ENCODE measurements around the gene MKRN2.
A peak's percentile ranks its signal among the peaks of the same experiment; 100 is the strongest.

The MKRN2 gene

DNA sequence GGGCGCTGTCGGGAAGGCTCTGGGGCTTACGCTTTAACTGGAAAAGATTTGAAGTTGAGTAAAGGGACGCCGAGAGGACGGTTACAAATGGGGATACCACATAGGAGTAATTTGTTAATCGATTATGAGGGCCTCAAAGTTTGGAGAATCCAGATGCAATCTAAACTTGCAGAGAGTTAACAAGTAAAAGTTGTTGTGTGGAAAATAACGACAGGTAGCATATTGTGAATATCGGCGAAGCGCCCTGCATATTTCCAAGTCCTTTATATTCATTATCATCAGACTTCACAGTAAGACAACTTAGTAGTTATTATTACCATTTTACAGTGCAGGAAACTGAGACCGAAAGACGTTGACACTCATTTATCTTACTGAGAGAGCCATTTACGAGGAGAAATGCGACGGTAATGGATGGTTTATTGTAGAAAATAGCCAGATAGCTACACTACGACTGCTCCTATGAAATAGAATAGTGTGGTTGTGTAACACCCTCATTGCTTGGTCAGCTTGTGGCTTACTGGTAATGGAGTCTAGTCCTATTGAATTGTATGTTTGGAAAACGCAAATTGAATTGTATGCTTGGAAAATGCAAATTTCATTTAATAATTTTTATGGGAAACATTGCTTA is 700 bp downstream of the MKRN2 start:
- peak; percentile 14 for DNase-seq

DNA sequence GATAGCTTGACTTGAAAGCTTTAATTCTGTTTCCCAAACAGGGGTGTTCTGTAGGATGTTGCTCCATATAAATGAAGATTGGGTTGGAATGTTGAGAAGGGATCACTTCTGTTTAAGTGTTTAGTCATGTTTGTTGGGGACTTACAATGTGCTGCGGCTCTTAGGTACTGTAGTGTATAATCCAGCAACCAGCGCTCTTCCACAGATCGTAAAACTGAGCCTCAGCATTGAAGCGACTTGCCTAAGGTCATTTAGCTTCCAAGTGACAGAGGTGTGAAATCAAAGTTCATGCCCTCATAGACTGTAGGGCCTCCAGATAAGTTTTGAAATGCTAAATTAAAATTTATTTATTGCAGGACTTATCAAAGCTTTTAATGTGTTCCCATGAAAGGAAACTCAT is 1.8 kb downstream of the MKRN2 start:
- DNase-seq = no peak

DNA sequence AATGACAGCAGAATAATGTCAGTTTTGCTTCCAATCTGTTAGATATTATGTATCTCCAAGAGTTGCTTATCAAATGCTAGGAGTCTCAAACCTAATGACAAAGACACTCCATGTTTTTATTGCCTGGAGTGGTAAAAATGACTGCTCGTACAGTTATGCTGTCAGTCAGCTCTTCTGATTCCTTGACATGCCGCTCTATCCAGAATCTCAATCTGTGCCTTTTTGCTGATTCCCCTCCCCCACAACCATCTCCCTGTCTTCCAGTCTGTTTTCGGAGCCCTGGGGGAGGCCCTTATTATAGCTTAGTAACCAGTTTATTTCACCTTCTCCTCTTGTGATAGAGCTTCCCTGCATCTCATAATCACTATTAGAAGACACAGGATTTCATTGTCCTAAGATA is 2.6 kb downstream of the MKRN2 start:
- no peak for DNase-seq

DNA sequence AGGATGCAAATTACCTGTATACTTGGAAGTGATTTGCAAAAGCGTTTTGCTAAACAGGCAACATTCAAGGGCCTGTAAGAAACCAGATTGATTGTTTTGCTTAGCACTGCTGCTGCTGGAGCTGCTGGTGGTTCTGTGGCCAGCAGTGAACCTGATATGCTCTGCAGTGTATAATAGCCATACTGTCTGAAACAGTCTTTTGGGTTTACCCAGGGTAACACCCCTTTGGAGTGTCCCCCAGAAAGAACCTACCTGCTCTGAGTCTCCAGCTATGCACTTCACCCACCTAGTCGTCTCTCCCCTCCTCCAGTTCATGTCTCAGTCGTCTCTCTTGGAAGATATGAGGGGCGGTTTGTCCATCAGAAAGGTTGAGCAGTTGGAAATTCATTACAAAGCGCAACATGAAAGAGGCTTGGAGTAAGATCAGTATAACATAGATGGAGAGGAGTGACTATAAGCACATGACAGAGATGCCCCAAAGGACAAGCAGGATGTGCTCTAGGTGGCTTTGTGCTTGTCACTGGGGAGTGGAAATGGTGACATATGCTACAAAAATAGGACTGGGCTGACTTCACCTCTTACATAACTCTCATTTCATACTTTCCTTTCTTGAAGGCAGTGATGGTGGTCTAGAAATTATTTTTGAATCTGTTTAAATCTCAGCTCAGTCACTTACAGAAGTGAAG is 3.8 kb downstream of the MKRN2 start:
- DNase-seq = no peak

DNA sequence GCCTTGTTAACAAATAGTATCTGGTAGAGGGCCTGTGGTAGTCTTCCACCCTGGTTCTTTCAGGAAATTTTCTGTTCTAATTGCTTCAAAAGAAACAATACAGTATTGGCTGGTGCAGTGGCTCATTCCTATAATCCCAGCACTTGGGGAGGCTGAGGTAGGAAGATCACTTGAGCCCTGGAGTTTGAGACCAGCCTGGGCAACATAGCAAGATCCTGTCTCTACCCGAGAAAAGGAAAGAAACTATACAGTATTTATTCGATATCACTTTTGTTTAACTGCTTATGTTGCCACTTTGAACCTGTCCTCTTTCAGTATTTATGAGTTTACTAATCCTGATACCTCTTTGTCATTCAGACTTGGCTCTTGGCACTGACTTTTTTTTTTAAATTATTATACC is 4.5 kb downstream of the MKRN2 start:
- DNase-seq = no peak

DNA sequence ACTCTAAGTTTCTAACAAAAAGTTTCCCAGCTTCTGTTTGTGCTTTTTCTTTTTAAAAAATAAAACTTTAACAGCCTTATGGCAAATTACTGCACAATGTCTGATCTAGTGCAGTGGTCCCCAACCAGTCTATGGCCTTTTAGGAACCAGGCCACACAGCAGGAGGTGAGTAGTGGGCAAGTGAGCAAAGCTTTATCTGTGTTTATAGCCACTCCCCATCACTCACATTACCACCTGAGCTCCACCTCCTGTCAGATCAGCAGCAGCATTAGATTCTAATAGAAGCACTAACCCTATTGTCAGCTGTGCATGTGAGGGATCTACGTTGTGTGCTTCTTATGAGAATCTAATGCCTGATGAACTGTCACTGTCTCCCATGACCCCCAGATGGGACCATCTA is 5.6 kb downstream of the MKRN2 start:
- no peak for DNase-seq

DNA sequence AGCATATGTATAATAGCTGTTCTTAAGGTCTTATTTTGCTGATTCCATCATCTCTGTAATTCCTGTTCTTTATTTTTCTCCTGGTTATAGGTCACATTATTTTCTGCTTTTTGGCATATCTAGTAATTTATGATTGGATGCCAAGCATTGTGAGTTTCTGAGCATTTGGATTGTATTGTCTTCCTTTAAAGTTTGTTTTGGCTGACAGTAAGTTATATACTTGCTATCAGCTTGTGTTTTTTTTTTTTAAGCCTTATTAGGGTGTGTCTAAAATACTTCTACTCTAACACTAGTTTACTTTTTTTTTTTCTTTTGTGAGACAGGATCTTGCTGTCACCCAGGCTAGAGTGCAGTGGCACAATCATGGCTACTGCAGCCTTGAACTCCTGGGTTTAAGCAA is 10.1 kb downstream of the MKRN2 start:
- no peak for DNase-seq

DNA sequence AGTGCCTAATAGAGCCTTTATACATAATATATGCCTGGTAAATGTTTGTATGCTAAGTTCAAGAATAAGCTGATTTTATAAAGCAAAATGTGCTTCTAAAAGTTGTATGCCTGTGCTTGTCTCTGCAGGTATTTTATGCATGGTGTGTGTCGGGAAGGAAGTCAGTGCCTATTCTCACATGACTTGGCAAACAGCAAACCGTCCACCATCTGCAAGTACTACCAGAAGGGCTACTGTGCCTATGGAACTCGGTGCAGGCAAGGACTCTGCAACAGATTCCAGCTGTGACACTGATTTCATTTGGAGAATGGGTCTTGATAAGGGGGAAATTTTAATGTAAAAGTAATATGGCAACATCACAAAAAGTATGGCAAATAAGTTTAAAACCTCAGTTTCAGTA is 11.9 kb downstream of the MKRN2 start:
- DNase-seq = no peak

DNA sequence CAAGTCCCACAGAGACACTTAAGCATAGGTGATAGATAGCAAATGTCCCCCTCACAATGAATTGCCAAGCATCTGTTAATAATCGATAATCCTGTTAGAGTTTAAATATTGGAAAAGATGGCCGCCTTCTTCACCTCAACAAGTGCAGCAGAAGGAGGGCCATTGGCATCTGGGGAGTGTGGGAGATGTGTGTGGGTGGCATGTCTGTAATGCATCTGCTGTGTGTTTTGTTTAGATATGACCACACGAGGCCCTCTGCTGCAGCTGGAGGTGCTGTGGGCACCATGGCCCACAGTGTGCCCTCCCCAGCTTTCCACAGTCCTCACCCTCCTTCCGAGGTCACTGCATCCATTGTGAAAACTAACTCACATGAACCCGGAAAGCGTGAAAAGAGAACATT is 12.9 kb downstream of the MKRN2 start:
- DNase-seq = no peak

DNA sequence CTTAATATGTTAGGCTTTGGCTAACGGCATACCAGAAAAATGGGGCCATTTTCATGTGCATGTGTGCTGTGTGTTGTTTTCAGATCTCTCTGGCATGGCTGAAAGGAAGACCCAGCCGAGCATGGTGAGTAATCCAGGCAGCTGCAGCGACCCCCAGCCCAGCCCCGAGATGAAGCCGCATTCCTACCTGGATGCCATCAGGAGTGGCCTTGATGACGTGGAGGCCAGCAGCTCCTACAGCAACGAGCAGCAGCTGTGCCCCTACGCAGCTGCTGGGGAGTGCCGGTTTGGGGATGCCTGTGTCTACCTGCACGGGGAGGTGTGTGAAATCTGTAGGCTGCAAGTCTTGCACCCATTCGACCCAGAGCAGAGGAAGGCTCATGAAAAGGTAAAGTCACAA is 15.1 kb downstream of the MKRN2 start:
- DNase-seq = no peak

DNA sequence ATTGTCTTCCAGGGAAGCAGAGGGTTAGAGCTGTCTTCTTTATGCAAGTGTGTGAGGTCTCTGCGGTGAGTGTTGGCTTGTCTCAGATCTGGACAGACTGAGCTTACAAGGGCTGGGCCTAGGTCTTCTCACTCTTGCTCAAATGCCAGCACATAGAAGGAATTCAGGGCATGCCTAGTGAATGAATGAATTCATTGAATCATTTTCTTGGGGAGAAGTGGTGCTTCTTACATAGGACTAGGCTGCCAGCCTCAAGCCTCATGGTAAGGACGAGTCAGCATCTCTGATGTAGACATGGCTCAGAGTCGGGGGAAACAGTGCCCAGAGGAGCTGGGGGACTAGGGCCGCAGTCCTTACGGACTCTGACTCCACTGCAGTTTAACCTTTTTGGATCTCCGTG is 17.2 kb downstream of the MKRN2 start:
- no peak for DNase-seq

DNA sequence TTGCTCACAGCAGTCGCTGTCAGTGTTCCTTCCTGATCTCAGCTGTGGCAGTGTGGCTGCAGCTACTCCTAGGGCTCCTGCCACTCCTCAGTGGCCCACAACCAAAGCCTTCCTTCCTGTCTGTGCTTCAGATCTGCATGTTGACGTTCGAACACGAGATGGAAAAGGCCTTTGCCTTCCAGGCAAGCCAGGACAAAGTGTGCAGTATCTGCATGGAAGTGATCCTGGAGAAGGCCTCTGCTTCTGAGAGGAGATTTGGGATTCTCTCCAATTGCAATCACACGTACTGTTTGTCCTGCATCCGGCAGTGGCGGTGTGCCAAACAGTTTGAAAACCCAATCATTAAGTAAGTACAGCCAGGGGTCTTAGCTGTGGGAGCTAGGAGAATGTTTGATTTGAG is 17.8 kb downstream of the MKRN2 start:
- no peak for DNase-seq

DNA sequence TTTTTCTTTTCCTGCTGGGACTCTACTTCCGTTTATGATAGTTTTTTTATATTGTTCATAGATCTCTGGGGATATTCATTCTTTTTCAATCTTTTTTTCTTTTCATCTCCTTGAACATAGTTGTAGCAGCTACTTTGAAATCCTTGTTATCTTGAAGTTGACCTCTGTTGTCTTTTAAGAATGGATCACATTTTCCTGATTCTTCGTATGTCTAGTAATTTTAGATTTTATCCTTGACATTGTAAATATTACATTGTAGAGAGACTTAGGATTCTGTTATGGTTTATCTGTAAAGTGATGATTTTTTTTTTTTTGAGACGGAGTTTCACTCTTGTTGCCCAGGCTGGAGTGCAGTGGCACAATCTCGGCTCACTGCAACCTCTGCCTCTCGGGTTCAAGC is 20.5 kb downstream of the MKRN2 start:
- no peak for DNase-seq

DNA sequence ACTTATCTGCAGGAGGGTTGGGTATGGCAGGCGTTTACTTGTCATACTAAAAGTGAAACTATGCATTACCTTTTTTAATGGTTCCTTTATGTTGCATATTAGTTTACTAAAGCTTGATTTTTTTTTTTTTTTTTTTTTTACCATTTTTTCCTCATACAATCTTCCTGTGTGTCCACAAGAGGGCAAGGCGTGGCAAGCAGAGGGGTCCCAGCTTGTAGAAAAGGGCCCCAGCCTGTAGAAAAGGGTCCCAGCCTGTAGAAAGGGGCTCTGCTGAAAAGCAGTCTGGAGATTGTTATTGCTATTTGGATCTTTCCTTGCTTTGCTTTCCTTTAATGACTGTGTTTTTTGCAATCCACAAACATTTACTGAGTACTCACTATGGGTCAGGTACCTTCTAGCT is 21.9 kb downstream of the MKRN2 start:
- DNase-seq = no peak

DNA sequence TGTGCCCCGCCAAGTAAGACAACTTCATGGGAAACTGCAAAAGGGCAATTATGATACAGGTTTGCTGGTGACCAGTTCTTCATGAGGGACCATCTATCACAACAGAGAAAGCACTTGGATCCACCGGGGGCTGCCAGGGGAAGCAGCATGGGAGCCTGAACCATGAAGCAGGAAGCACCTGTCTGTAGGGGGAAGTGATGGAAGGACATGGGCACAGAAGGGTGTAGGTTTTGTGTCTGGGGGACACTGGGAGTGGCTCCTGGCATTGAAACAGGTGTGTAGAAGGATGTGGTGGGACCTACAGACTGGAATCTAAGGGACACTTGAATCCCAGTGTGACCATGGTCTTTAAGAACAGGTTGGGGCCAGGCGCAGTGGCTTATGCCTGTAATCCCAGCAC is 22.6 kb downstream of the MKRN2 start:
- no peak for DNase-seq

DNA sequence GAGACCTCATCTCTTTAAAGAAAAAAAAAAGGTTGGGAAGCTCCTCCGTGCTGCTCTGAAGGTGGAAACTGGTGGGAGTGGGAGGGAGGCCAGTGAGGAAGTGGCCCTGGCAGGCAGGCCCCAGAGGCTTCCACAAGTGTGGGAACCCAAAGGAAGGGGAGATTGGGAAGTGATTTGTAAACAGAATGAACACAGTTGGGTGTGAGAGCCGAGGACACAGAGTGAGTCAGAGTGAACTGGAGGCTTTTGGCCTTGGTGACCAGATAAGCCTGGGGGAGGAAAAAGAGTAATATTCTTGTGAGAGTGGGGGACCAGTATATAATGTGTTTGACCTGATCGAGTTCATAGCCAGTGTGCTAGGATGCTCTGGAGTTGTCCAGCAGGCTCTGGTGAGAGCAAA is 23.0 kb downstream of the MKRN2 start:
- no peak for DNase-seq

DNA sequence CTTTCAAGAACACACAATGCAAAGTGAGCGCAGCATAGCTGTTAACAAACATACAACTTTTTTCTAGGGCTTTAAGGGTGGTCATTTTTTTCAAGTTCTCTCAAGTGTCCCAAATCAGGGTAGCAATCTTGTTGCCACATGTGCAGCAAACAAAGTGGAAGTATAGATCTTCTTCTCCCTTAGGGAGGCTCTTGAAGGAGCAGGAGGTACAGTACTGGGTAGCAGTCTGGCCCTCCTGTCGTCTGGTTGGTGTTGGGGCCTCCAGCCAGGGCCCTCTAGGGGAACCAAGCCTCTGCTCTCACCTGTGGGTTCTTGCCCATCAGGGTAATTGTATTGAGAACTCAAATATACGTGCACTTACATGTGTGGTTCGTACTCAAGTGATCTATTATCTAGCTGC is 25.8 kb downstream of the MKRN2 start:
- DNase-seq = no peak

DNA sequence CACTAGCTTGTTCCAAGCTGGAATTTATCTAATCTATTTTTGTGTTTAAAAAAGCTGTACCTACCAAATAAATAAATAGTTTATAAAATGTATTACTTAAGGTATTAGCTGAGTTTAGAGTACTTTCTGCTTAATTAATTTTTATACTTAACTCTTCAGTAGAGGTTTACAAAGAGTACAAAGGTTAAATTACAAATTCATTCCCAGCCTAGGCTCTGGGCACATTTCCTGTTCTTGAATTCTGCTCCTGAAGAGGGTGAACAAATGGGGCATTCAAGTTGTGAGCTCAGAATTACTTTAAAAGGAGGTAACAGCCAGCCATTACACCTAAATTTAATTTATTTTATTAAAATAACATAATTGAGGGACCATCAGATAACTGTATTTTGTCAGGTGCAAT is 26.4 kb downstream of the MKRN2 start:
- no peak for DNase-seq

DNA sequence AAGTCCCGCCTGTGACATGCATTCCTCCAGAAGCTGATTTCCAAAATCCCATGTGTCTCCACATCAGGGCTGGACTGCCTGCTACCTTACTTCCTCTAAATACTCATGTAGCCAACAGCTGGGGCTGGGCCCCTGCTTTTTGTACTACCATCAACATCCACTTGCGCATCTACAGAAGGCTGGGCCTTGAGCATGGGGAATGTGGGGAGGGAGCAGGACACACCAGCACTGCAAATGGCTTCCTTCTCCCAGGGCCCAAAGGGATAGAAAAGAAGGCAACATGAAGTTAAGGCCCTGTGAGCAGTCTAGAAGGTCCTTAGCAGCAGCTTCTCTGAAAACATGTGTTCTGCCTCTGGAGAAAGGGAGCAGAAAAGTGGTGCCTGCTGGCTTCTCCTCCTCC is 27.2 kb downstream of the MKRN2 start:
- no peak for DNase-seq

DNA sequence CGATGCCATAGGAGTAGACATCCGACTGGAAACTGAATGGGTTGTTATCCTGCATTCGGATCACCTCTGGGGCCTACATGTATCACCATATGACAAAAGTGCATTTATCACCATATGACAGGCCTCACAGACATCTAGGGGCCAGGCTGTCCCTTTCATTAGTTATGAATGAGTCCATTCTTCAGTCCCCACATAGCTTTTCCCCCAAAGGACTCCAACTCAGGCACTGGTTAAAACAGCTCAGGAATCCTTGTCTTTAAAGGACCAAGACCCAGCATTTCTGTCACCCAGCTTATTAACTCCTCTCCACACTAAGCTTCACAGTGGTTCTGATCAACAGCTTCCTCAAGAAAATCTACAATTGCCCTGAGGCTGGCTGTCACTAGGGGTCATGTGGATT is 28.3 kb downstream of the MKRN2 start:
- DNase-seq = no peak

DNA sequence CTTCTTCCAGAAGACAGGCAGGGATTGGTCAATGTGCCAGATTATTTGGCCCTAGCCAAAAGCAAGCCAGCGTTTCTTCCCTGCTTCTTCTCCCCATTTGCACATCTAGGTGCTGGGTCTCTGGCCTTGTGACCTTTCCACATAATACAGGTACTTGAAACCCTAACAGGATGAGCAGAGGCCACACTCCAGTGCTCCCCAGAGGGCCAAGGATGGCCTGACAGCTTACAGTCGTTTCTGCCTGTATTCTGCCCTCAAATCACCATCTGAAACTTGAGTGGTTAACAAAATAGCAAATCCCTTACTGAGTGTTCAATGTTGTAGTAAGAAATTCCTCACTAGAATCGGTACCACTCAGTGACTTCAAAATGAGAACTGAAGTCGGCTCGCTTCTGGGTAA is 29.1 kb downstream of the MKRN2 start:
- DNase-seq = no peak

DNA sequence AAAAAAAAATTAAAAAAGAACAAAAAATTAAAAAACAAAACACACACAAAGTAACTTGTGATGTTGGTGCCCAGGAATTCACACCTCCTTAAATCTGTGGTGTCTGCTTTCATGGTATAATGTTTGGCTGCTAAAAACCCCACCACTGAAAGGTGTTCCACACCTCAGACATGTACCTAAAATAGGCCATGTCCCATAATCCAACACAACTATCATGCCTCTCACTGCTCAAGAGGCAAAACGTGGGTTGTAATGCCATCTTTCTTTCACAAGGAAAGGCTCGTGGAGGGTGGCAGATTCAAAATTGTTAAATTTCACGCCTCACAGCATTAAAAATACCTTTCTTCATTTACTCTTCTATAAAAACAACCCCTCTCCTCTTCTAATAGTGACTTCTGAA is 29.5 kb downstream of the MKRN2 start:
- no peak for DNase-seq

DNA sequence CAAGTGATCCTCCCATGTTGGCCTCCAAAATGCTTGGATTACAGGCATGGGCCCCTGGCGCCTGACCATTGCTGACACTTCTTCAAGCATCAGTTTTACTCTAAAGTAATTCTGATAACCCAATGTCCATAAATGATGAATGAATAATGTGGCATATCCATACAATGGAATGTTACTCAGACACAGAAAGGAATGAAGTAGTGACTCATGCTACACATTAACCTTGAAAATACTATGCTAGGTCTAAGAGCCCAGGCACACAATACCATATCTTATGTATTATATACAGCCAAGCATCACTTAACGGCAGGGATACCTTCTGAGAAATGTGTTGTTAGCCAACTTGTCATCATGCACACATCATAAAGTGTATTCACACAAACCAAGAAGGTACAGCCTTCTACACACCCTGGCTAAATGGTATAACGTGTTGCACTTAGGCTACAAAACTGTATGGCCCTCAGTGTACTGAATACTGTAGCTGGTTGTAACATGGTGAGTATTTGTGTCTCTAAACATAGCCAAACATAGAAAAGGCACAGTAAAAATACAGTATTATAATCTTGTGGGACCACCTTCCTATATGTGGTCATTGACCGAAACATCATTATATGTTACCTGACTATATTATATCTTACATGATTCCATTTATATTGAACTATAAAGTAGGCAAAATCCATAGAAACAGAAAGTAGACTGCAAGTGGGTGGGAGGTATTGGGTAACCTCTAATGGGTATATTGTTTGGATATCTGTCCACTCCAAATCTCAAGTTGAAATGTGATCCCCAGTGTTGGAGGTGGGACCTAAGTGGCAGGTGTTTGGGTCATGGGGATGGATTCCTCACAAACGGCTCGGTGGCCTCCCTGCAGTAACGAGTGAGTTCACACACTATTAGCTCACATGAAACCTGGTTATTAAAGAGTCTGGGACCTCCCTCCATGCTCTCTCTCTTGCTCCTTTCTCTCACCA is 31.4 kb downstream of the MKRN2 start:
- DNase-seq = no peak

DNA sequence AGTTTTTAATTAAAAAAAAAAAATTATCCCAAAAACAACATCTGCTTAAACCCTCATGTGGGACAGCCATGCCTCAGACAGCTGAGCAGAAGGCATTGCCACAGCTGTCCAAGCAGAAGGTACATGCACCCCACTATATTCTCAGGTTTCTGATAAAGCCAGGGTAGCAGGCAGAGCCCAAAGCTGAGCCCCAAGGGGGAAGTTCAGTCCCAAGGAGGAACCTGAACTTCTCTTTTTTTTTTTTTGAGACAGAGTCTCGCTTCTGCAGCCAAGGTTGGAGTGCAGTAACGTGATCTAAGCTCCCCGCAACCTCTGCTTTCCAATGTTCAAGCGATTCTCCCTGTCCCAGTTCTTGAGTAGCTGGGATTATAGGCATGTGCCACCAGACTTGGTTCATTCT is 33.2 kb downstream of the MKRN2 start:
- DNase-seq = no peak

Measured in NCI-H526 treated with DMSO at 0.1 percent for 48 hours (cell line).